ENCODE results near the gene RGR. TPM values are rescaled to one million over a fixed set of nuclear protein-coding genes. Genes with fewer than 3 reads are reported as not detected.

RGR gene
- total RNA-seq, 1 experiment from 2014 or later: not detected

DNA sequence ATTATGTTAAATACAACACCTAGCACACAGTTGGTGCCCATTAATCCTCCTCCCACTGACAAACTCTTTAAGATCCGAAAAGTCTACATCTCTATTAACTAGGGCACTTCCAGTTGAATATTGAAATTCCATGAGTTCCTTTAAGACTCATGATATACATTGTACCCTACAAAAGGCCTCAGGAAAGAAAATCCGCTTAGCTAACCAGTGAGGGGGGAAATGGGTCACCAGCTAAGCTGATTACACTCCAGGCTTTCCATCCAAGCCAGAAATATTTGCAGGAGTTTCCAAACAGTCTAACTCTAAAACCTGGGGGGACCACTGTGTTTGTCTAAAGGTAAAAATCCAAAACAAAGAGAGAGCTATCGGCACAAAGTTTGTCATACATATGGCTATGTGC, 18.2 kb upstream of the RGR start:
- H3K27me3 ChIP-seq (ENCODE audit: low read length): peaks cover 19% of the 10 kb centered on the region
- no peaks in the 10 kb centered on the region for H3K9me3 ChIP-seq (ENCODE audit: low read length)
- H4K20me1 ChIP-seq (ENCODE audit: low read length): no peaks in the 10 kb centered on the region
- H3K9me2 ChIP-seq (replicated peaks; ENCODE audit: low read length): no peaks in the 10 kb centered on the region
- ChIA-PET POLR2A (ENCODE audit: unreplicated experiment) (no interaction called here), CTCF (no interaction called here)
- ATAC-seq (no peak), DNase-seq (no peak)
- no peaks in the 10 kb centered on the region for H3F3A ChIP-seq (ENCODE audit: low read length, unreplicated experiment)
- H3K4me3 ChIP-seq (ENCODE audit: low read length): no peak overlapping the region
- H3K4me1 ChIP-seq (ENCODE audit: insufficient read depth, low read length): no peaks in the 10 kb centered on the region
- intact Hi-C loops (cut with micrococcal nuclease): no loop called here
- H3K27ac ChIP-seq (ENCODE audit: low read length): no peak overlapping the region
- H3K79me2 ChIP-seq (ENCODE audit: low read length): no peaks in the 10 kb centered on the region
- H2AFZ ChIP-seq (ENCODE audit: low read length): no peak overlapping the region
- TF ChIP-seq EZH2 (IDR thresholded peaks at IDR 0.05; ENCODE audit: low read length, unreplicated experiment): no peak
- TF ChIP-seq EZH2phosphoT487 (IDR thresholded peaks at IDR 0.05; ENCODE audit: borderline replicate concordance, low read length): no peak
- TF ChIP-seq, protein P1, sequence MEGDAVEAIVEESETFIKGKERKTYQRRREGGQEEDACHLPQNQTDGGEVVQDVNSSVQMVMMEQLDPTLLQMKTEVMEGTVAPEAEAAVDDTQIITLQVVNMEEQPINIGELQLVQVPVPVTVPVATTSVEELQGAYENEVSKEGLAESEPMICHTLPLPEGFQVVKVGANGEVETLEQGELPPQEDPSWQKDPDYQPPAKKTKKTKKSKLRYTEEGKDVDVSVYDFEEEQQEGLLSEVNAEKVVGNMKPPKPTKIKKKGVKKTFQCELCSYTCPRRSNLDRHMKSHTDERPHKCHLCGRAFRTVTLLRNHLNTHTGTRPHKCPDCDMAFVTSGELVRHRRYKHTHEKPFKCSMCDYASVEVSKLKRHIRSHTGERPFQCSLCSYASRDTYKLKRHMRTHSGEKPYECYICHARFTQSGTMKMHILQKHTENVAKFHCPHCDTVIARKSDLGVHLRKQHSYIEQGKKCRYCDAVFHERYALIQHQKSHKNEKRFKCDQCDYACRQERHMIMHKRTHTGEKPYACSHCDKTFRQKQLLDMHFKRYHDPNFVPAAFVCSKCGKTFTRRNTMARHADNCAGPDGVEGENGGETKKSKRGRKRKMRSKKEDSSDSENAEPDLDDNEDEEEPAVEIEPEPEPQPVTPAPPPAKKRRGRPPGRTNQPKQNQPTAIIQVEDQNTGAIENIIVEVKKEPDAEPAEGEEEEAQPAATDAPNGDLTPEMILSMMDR (conservative IDR thresholded peaks at IDR 0.05; ENCODE audit: low read depth, low read length): no peak
- no peak overlapping the region for H3K4me2 ChIP-seq (ENCODE audit: low read length)
- H3K36me3 ChIP-seq (ENCODE audit: low read depth, low read length): no peaks in the 10 kb centered on the region
- no peak overlapping the region for H3K9ac ChIP-seq (ENCODE audit: low read length)
- BruUV-seq (replicated peaks): no TSS peak

DNA sequence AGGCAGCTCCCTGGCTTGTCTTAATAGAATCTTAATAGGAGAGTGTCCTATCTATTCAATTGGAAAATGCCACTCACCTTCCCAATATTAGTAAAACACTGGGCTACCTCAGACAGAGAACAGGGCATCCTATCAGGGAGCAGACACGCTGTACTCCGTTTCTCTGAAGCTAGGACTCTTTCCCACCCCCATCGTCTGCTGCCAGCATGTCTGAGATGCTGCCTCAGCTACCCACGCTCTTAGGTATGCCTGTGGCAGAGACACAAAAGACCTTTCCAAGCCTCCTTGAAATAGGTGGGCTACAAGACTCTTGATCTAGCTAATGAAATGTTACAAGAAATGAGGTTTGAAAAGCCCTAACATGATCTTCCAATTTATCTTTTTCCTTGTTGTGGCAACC, 17.0 kb upstream of the RGR start:
- intact Hi-C loops (cut with micrococcal nuclease): no loop called here
- H3K79me2 ChIP-seq (ENCODE audit: low read length): no peaks in the 10 kb centered on the region
- no peak overlapping the region for H3K9ac ChIP-seq (ENCODE audit: low read length)
- POLR2A ChIA-PET (ENCODE audit: unreplicated experiment): no interaction called here
- CTCF ChIA-PET: interaction anchor here (0.5 kb wide), 1 partner anchor 12 kb away, joined by 4 read pairs; no protein-coding TSS in a partner anchor
- H3K9me3 ChIP-seq (ENCODE audit: low read length): no peaks in the 10 kb centered on the region
- ATAC-seq (no peak), DNase-seq (no peak)
- H3K27me3 ChIP-seq (ENCODE audit: low read length): peaks cover 16% of the 10 kb centered on the region
- H3K36me3 ChIP-seq (ENCODE audit: low read depth, low read length): no peaks in the 10 kb centered on the region
- no peak for TF ChIP-seq EZH2 (IDR thresholded peaks at IDR 0.05; ENCODE audit: low read length, unreplicated experiment)
- TF ChIP-seq, protein P1 (conservative IDR thresholded peaks at IDR 0.05; ENCODE audit: low read depth, low read length): no peak
- TF ChIP-seq EZH2phosphoT487 (IDR thresholded peaks at IDR 0.05; ENCODE audit: borderline replicate concordance, low read length): no peak
- no peaks in the 10 kb centered on the region for H4K20me1 ChIP-seq (ENCODE audit: low read length)
- H3K4me1 ChIP-seq (ENCODE audit: insufficient read depth, low read length): no peaks in the 10 kb centered on the region
- H3K9me2 ChIP-seq (replicated peaks; ENCODE audit: low read length): no peaks in the 10 kb centered on the region
- H3K4me3 ChIP-seq (ENCODE audit: low read length): no peak overlapping the region
- H3K4me2 ChIP-seq (ENCODE audit: low read length): no peak overlapping the region
- H3F3A ChIP-seq (ENCODE audit: low read length, unreplicated experiment): no peaks in the 10 kb centered on the region
- no peak overlapping the region for H3K27ac ChIP-seq (ENCODE audit: low read length)
- no TSS peak for BruUV-seq (replicated peaks)
- H2AFZ ChIP-seq (ENCODE audit: low read length): no peak overlapping the region

DNA sequence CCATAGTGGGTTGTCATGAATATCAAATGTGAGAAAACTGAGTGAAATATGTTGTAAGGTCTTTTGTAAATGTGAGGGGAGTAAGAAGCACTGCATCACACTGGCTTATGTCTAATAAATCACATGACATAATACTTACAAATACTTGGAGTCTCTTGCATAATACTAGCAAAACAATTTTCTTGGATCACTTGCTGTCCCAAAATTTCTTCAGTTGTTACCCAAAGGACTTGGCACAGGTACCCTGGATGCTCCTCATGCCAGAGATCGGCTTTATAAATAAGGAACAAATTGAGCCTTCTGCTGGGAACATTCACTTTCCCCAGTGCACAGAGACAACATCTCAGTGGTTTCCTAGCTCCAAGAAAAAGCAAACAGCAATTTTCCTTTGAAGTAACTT, 14.5 kb upstream of the RGR start:
- intact Hi-C loops (cut with micrococcal nuclease): no loop called here
- no peaks in the 10 kb centered on the region for H3F3A ChIP-seq (ENCODE audit: low read length, unreplicated experiment)

More for the DNA sequence above, 14.5 kb upstream of the RGR start:
- Histone ChIP-seq H3K27me3 (ENCODE audit: low read length) (peaks cover 32% of the 10 kb centered on the region), H3K9ac (ENCODE audit: low read length) (no peak overlapping the region), H3K9me3 (ENCODE audit: low read length) (no peaks in the 10 kb centered on the region), H3K4me1 (ENCODE audit: insufficient read depth, low read length) (no peaks in the 10 kb centered on the region), H3K36me3 (ENCODE audit: low read depth, low read length) (no peaks in the 10 kb centered on the region), H2AFZ (ENCODE audit: low read length) (no peak overlapping the region), H4K20me1 (ENCODE audit: low read length) (no peaks in the 10 kb centered on the region), H3K79me2 (ENCODE audit: low read length) (no peaks in the 10 kb centered on the region), H3K4me3 (ENCODE audit: low read length) (no peak overlapping the region), H3K4me2 (ENCODE audit: low read length) (no peak overlapping the region), H3K9me2 (replicated peaks; ENCODE audit: low read length) (no peaks in the 10 kb centered on the region), H3K27ac (ENCODE audit: low read length) (no peak overlapping the region)
- ATAC-seq (no peak), DNase-seq (no peak)
- ChIA-PET POLR2A (ENCODE audit: unreplicated experiment) (no interaction called here), CTCF (no interaction called here)
- TF ChIP-seq EZH2 (IDR thresholded peaks at IDR 0.05; ENCODE audit: low read length, unreplicated experiment): no peak
- TF ChIP-seq EZH2phosphoT487 (IDR thresholded peaks at IDR 0.05; ENCODE audit: borderline replicate concordance, low read length): no peak
- TF ChIP-seq, protein P1 (conservative IDR thresholded peaks at IDR 0.05; ENCODE audit: low read depth, low read length): no peak
- BruUV-seq (replicated peaks): no TSS peak

Data from PC-3 (cell line).